H1 (cell line): ENCODE results near the gene LRRC32. TPM values are rescaled to one million over a fixed set of nuclear protein-coding genes. Genes with fewer than 3 reads are reported as not detected.
A peak's percentile ranks its signal among the peaks of the same experiment; 100 is the strongest.

Experiments used
- ASH2L ChIP-seq: fragments of 200-600, 300-600 bp; sonication (generic); IDR thresholded peaks from one replicate; pipeline ENCODE4 v1.7.1; 2017; ENCODE audit warnings: low read length
- BACH1 ChIP-seq: IDR thresholded peaks from 2 replicates; pipeline ENCODE4 v1.6.1; 2012; ENCODE audit warnings: low read length, improper control_type of control experiment
- CBX5 ChIP-seq: fragments of 300-800, 300-1000 bp; sonication (generic); IDR thresholded peaks from 2 replicates; pipeline ENCODE4 v1.7.1; 2016; ENCODE audit warnings: antibody characterized with exemption, low read length, low read depth
- CBX8 ChIP-seq: fragments of 300-800, 300-1000 bp; sonication (generic); IDR thresholded peaks from 2 replicates; pipeline ENCODE4 v1.7.1; 2016; ENCODE audit warnings: low read depth, low read length, borderline replicate concordance
- CHD1 ChIP-seq: IDR thresholded peaks from 2 replicates; pipeline ENCODE4 v1.6.1; 2012; ENCODE audit warnings: low read depth, low read length, improper control_type of control experiment
- EGR1 ChIP-seq: IDR thresholded peaks from 2 replicates; pipeline ENCODE4 v1.6.1; 2011; ENCODE audit warnings: low read depth, low read length, borderline replicate concordance
- GTF2F1 ChIP-seq: IDR thresholded peaks from 2 replicates; pipeline ENCODE4 v1.6.1; 2012; ENCODE audit warnings: low read depth, low read length, improper control_type of control experiment, borderline replicate concordance
- HDAC2 ChIP-seq, 2 experiments: fragments of 300-600 bp in 1 of 2; sonication (generic) in 1 of 2; IDR thresholded peaks; 2 replicates each; pipeline ENCODE4 v1.6.1; 2011 to 2012; ENCODE audit warnings: low read depth in 2 of 2, low read length in 2 of 2, mild to moderate bottlenecking in 2 of 2, moderate library complexity in 2 of 2, borderline replicate concordance in 1 of 2, inconsistent platforms in 1 of 2
- JUN ChIP-seq: IDR thresholded peaks from 2 replicates; pipeline ENCODE4 v1.6.1; 2011; ENCODE audit warnings: low read depth, mild to moderate bottlenecking, improper control_type of control experiment, low read length
- KDM1A ChIP-seq: fragments of 200-600, 300-600 bp; sonication (generic); IDR thresholded peaks from 2 replicates; pipeline ENCODE4 v1.7.1; 2016; ENCODE audit warnings: mild to moderate bottlenecking, low read length, borderline replicate concordance
- KDM5A ChIP-seq: fragments of 200-600 bp; IDR thresholded peaks from 2 replicates; pipeline ENCODE4 v1.7.1; 2012; ENCODE audit warnings: mild to moderate bottlenecking, low read length, inconsistent platforms, mixed read lengths
- NANOG ChIP-seq: IDR thresholded peaks from 2 replicates; pipeline ENCODE4 v1.6.1; 2011; ENCODE audit warnings: low read length, low read depth, mild to moderate bottlenecking, inconsistent platforms; ENCODE audit not compliant: insufficient read depth, poor library complexity, severe bottlenecking
- RNF2 ChIP-seq: fragments of 200-900, 300-1000 bp; sonication (generic); IDR thresholded peaks from 2 replicates; pipeline ENCODE4 v1.7.1; 2016; ENCODE audit warnings: borderline replicate concordance, low read depth, mild to moderate bottlenecking, antibody characterized with exemption, low read length; ENCODE audit not compliant: poor library complexity, severe bottlenecking; ENCODE audit errors: missing control alignments
- RXRA ChIP-seq: IDR thresholded peaks from 2 replicates; pipeline ENCODE4 v1.6.1; 2011; ENCODE audit warnings: low read depth, mild to moderate bottlenecking, low read length, moderate library complexity; ENCODE audit not compliant: insufficient read depth
- SIX5 ChIP-seq: IDR thresholded peaks from 2 replicates; pipeline ENCODE4 v1.6.1; 2011; ENCODE audit warnings: mild to moderate bottlenecking, low read depth, low read length
- SP4 ChIP-seq: IDR thresholded peaks from 2 replicates; pipeline ENCODE4 v1.6.1; 2012; ENCODE audit warnings: low read length, inconsistent platforms
- SRF ChIP-seq: IDR thresholded peaks from 2 replicates; pipeline ENCODE4 v1.6.1; 2011; ENCODE audit warnings: mild to moderate bottlenecking, low read depth, low read length, moderate library complexity
- TAF1 ChIP-seq: IDR thresholded peaks from 2 replicates; pipeline ENCODE4 v1.6.1; 2011; ENCODE audit warnings: mild to moderate bottlenecking, low read depth, low read length
- TBP ChIP-seq: IDR thresholded peaks from 2 replicates; pipeline ENCODE4 v1.6.1; 2011; ENCODE audit warnings: low read depth, low read length, improper control_type of control experiment
- TEAD4 ChIP-seq: IDR thresholded peaks from 2 replicates; pipeline ENCODE4 v1.6.1; 2012; ENCODE audit warnings: low read depth, low read length, inconsistent platforms, mixed read lengths
- YY1 ChIP-seq: IDR thresholded peaks from 2 replicates; pipeline ENCODE4 v1.6.1; 2011; ENCODE audit warnings: low read depth, mild to moderate bottlenecking, low read length
- polyA plus RNA-seq, 7 experiments: library from polyadenylated mRNA; depleted of rRNA in 3 of 7; stranded (reverse) in 5 of 7; unstranded in 2 of 7; fragments of >200 nt in 5 of 7; fragments of 200-250 nt in 2 of 7; gene quantifications; 1 replicate in 5 of 7; 2 replicates in 1 of 7; 4 replicates in 1 of 7; pipeline versions ENCODE4 v1.2.1 to v1.2.3, GENCODE V29; 2011 to 2013; ENCODE audit warnings: missing spikeins in 2 of 7, mixed read lengths in 2 of 7
- total RNA-seq: library from RNA; stranded (reverse); fragmentation: NEBNext Ultra II Directional; extraction: Animal tissue kit (Norgen Biotek cat#: 25700); gene quantifications from 2 replicates; pipeline ENCODE4 v1.2.1, GENCODE V29; 2021
- TF ChIP-seq, protein P1 (sequence below): IDR thresholded peaks from 2 replicates; pipeline ENCODE4 v1.6.1; 2011; ENCODE audit warnings: low read length, improper control_type of control experiment

The LRRC32 gene
- total and polyA plus RNA-seq, 2 of the 8 experiments (the other 6 are each of a cell fraction or from before 2014, with no cell fraction given), result 0.99 to 1.9 TPM

DNA sequence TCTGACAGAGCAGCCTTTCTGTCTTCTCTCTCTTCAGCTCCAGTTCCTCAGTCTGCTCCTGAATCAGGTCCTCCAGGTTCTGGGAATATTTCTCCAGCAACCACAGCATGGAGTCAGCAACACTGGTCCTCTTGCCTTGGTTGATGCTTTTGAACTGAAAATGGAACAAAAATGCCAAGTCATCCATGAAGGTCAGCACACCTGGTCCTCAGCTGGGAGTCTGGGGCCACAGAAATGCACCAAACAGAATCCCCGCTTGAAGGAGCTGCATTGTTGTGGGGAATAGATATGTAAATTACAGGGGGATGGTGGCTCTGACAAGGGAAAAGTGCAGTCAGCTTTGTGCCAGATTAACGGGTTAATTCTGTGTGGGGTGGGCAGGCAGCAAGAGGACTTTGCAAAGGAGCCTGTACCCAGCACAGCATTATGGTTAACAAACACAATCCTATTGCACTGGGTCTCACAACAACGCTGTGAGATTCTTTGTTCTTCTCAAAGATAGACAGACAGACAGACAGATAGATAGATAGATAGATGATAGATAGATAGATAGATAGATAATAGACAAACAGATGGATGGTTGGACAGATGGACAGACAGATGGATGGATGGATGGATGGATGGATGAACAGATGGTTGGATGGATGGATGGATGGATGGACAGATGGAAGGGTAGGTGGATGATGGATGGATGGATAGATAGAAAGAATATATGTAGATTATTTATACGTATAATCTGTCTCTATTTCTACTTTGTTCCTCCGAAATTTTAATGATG lies 33.8 kb upstream of the LRRC32 start (continued):
- TF ChIP-seq TEAD4 (0 out of 2 replicates have a peak, but pooled peaks have one; percentile 12), SIX5 (no peak), KDM1A (no peak), SRF (no peak), EGR1 (no peak), TAF1 (peak; percentile 65), SP4 (no peak), JUN (no peak), HDAC2 (IDR thresholded peaks at IDR 0.05; ENCODE audit: borderline replicate concordance in 1 of 2, low read depth in 2 of 2, low read length in 2 of 2) (0 out of 4 replicates have a peak, but pooled peaks of 1 of the 2 experiments have one; percentile 30), RXRA (no peak), CHD1 (no peak), GTF2F1 (no peak), RNF2 (no peak), CBX8 (no peak), BACH1 (peak; percentile 97), ASH2L (peak; percentile 60), CBX5 (no peak), KDM5A (no peak), YY1 (0 out of 2 replicates have a peak, but pooled peaks have one; percentile 10), TBP (peak; percentile 33; the same call in 1 of the 2 replicates), NANOG (no peak)
- TF ChIP-seq, protein P1, sequence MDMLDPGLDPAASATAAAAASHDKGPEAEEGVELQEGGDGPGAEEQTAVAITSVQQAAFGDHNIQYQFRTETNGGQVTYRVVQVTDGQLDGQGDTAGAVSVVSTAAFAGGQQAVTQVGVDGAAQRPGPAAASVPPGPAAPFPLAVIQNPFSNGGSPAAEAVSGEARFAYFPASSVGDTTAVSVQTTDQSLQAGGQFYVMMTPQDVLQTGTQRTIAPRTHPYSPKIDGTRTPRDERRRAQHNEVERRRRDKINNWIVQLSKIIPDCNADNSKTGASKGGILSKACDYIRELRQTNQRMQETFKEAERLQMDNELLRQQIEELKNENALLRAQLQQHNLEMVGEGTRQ, result no peak
